GM12878 (cell line): ENCODE data around the gene NIPAL4. TPM values are rescaled to one million over a fixed set of nuclear protein-coding genes. Genes with fewer than 3 reads are reported as not detected.

Experiments used
- ATF3 ChIP-seq: IDR thresholded peaks from 2 replicates; pipeline ENCODE4 v1.6.1; 2011; ENCODE audit warnings: low read depth, mild to moderate bottlenecking, low read length, moderate library complexity, borderline replicate concordance; ENCODE audit errors: extremely low read depth
- BACH1 ChIP-seq: fragments of 450-650 bp; IDR thresholded peaks from 2 replicates; pipeline ENCODE4 v1.6.1; 2017; ENCODE audit warnings: mild to moderate bottlenecking, borderline replicate concordance
- BHLHE40 ChIP-seq, 2 experiments: fragments of 450-650 bp in 1 of 2; IDR thresholded peaks; 2 replicates each; pipeline ENCODE4 v1.6.1; 2011 to 2017; ENCODE audit warnings: low read depth in 2 of 2, borderline replicate concordance in 1 of 2, improper control_type of control experiment in 1 of 2, low read length in 1 of 2, mild to moderate bottlenecking in 1 of 2
- CHD1 ChIP-seq: IDR thresholded peaks from 2 replicates; pipeline ENCODE4 v1.6.1; 2012; ENCODE audit warnings: low read depth, low read length, improper control_type of control experiment
- CREM ChIP-seq: IDR thresholded peaks from 2 replicates; pipeline ENCODE4 v1.6.1; 2014; ENCODE audit warnings: antibody characterized with exemption, low read depth
- EGR1 ChIP-seq, 2 experiments: IDR thresholded peaks; 1 replicate in 1 of 2; 2 replicates in 1 of 2; pipeline ENCODE4 v1.6.1; 2011 to 2012; ENCODE audit warnings: low read depth in 2 of 2, low read length in 2 of 2, borderline replicate concordance in 1 of 2, mild to moderate bottlenecking in 1 of 2, moderate library complexity in 1 of 2
- ETV6 ChIP-seq, 2 experiments: fragments of 450-650 bp in 1 of 2; IDR thresholded peaks in 1 of 2; conservative IDR thresholded peaks in 1 of 2; 2 replicates each; pipeline ENCODE4 v1.6.1; 2014; ENCODE audit warnings: antibody characterized with exemption in 1 of 2, borderline replicate concordance in 1 of 2, low read depth in 1 of 2, mild to moderate bottlenecking in 1 of 2, moderate library complexity in 1 of 2
- LARP7 ChIP-seq: fragments of 450-650 bp; IDR thresholded peaks from 2 replicates; pipeline ENCODE4 v1.6.1; 2017; ENCODE audit warnings: mild to moderate bottlenecking
- NFYA ChIP-seq: IDR thresholded peaks from 2 replicates; pipeline ENCODE4 v1.6.1; 2011; ENCODE audit warnings: low read depth, mild to moderate bottlenecking, low read length, improper control_type of control experiment, borderline replicate concordance
- RAD51 ChIP-seq: fragments of 450-650 bp; IDR thresholded peaks from 2 replicates; pipeline ENCODE4 v1.6.1; 2016; ENCODE audit warnings: moderate library complexity, mild to moderate bottlenecking, inconsistent platforms
- TCF7 ChIP-seq: IDR thresholded peaks from 2 replicates; pipeline ENCODE4 v1.6.1; 2014; ENCODE audit warnings: antibody characterized with exemption, borderline replicate concordance
- polyA plus RNA-seq, 11 experiments: library from polyadenylated mRNA; depleted of rRNA in 4 of 11; unstranded in 6 of 11; stranded (reverse) in 5 of 11; fragments of >200 nt; fragmentation: Nextera tagmentation in 4 of 11; fragmentation: Illumina TruSeq in 1 of 11; extraction: Ambion mirVana in 4 of 11; extraction: Trizol in 1 of 11; gene quantifications; 1 replicate in 1 of 11; 2 replicates in 10 of 11; pipeline versions ENCODE4 v1.2.1 to v1.2.3, GENCODE V29; 2011 to 2016; ENCODE audit warnings: inconsistent platforms in 2 of 11, missing spikeins in 2 of 11, low read depth in 1 of 11
- total RNA-seq, 4 experiments: library from RNA; depleted of rRNA in 3 of 4; stranded (reverse); fragments of >200 nt in 3 of 4; fragmentation: Illumina TruSeq in 1 of 4; extraction: Trizol in 1 of 4; gene quantifications; 2 replicates each; pipeline versions ENCODE4 v1.2.1 to v1.2.3, GENCODE V29; 2013 to 2021
- TF ChIP-seq, protein P1 (sequence below): fragments of 150-350 bp; IDR thresholded peaks from 2 replicates; pipeline ENCODE4 v1.6.1; 2016; ENCODE audit warnings: low read depth, low read length

NIPAL4 gene
- total and polyA plus RNA-seq, 10 of the 15 experiments (the other 5 are each of a cell fraction or from before 2014, with no cell fraction given), result 0.11 to 15.5 (median 5.9) TPM

- TF ChIP-seq EGR1 (IDR thresholded peaks at IDR 0.05; ENCODE audit: borderline replicate concordance in 1 of 2, low read depth in 2 of 2, low read length in 2 of 2), result no peak
- TF ChIP-seq LARP7, result no peak
- TF ChIP-seq, protein P1, sequence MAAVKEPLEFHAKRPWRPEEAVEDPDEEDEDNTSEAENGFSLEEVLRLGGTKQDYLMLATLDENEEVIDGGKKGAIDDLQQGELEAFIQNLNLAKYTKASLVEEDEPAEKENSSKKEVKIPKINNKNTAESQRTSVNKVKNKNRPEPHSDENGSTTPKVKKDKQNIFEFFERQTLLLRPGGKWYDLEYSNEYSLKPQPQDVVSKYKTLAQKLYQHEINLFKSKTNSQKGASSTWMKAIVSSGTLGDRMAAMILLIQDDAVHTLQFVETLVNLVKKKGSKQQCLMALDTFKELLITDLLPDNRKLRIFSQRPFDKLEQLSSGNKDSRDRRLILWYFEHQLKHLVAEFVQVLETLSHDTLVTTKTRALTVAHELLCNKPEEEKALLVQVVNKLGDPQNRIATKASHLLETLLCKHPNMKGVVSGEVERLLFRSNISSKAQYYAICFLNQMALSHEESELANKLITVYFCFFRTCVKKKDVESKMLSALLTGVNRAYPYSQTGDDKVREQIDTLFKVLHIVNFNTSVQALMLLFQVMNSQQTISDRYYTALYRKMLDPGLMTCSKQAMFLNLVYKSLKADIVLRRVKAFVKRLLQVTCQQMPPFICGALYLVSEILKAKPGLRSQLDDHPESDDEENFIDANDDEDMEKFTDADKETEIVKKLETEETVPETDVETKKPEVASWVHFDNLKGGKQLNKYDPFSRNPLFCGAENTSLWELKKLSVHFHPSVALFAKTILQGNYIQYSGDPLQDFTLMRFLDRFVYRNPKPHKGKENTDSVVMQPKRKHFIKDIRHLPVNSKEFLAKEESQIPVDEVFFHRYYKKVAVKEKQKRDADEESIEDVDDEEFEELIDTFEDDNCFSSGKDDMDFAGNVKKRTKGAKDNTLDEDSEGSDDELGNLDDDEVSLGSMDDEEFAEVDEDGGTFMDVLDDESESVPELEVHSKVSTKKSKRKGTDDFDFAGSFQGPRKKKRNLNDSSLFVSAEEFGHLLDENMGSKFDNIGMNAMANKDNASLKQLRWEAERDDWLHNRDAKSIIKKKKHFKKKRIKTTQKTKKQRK, result no peak
- no peak for TF ChIP-seq CHD1
- no peak for TF ChIP-seq ATF3
- no peak for TF ChIP-seq BHLHE40 (IDR thresholded peaks at IDR 0.05; ENCODE audit: borderline replicate concordance in 1 of 2, low read depth in 2 of 2, low read length in 1 of 2)
- no peak for TF ChIP-seq CREM
- no peak for TF ChIP-seq NFYA
- no peak for TF ChIP-seq ETV6 (conservative IDR thresholded peaks at IDR 0.05 in 1 of 2, IDR thresholded peaks at IDR 0.05 in 1 of 2; ENCODE audit: borderline replicate concordance in 1 of 2, low read depth in 1 of 2)
- no peak for TF ChIP-seq RAD51
- no peak for TF ChIP-seq BACH1
- TF ChIP-seq TCF7, result no peak
Observed at GRCh38 chr5:157443041-157443549, 16.9 kb upstream of the NIPAL4 start (continued).
